Bone marrow (tissue), 2 donors: Measurements from ENCODE around the gene ACTN4.

ENCODE experiments used
- DNase-seq, 2 donors: peaks; one replicate each; lab custom pipeline; 2025; lab: John Stamatoyannopoulos, UW

The ACTN4 gene

DNA sequence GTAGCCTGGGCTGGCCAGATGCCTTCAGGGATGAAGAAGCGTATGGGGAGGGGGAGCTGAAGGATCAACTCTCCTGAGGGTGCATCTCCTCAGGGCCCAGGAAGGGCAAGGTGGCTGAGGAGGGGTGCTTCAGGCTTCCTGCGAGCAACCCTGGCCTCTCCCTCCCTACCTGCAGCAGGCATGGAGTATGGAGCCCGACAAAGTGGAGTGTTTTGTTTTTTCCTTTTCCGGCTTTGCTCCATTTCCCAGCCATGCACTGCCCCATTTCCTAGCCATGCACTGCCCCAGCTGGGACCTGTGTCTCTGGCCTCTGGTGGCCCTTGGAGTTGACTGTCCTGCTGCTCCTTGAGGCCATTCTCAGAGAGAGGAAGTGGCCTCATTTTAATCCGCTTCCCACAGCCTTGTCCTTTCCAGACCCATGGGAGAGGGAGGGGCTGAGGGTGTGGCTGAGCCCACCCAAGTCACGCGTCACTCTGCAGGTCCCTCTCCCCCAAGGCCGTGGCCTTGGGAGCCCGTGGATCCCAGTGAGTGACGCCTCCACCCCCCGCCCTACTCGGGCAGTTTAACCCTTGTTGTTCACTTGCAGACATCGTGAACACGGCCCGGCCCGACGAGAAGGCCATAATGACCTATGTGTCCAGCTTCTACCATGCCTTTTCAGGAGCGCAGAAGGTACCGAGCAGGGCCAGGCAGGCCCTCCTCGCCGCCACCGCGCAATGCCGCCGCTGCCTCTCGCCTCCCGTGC lies 62.4 kb downstream of the ACTN4 start:
- no peak for DNase-seq

DNA sequence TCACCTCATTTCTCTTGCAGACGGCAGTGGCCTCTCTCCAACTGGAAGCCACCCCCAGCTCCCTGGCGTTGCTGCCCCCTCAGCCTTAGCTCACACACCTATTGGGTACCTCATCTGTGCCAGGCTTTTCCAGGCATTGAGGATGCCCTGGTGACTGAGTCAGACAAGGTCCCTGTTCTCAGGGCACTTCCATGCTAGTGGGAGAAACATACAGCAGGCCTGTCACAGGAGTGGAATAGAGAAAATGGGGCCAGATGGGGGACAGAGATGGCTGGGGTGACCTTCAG lies 62.9 kb downstream of the ACTN4 start:
- DNase-seq: no peak

DNA sequence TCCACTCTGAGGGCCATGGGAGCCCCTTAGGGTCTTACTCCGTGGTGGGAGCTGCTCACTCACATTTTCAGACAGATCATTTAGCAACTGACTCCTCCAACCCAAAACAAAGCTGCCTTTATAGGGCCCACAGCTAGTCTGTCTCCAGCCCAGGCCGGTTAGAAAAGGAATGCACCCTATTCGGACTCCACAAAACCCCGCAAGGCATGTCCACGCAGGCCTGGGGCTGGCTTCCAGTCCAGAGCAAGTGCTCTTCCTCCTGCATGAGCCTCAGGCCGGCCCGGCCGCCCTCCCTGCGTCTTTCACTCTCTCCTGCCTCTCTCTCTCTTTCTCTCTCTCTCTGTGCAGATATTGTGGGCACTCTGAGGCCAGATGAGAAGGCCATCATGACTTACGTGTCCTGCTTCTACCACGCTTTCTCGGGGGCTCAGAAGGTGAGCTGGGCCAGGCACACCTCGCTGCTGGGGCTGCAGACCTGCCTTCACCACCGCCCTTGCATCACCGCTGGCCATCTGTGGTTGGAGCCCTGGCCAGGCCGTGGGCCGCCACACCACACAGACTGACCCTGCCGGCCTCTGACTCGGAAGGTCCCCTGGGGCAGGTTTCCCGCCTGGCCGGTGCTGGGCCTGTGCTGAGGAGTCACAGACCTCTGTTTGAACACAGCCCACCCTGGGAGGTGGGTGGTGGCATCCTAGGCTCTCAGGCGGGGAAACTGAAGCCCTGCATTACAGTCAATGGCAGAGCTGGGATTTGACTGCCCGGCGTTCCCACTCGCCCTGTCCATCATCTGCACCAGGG lies 63.7 kb downstream of the ACTN4 start:
- no peak for DNase-seq

DNA sequence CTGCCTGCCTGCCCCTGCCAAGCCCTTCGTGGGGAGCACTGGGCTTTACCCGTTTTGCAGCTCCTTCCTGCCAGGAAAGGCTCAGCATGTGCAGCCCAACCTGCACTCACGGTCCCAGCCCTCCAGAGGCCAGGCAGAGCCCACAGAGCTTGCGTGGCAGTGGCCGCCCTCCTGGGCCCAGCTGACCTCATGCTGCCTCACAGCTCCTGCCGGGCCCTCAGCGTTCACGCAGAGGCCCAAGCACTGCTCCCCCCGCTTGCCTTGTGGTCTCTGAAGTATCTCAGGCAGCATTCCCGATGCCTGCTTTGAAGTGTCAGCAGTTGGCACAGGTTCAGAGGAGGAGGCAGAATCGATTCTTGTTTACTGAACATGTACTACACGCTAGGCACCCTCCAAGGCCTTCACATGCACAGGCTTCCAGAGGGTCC lies 64.3 kb downstream of the ACTN4 start:
- DNase-seq: no peak

- DNase-seq: no peak
Observed at GRCh38 chr19:38712161-38712748, 64.8 kb downstream of the ACTN4 start.

GRCh38 chr19:38713227-38713649 lies 65.8 kb downstream of the ACTN4 start:
- DNase-seq: no peak

DNA sequence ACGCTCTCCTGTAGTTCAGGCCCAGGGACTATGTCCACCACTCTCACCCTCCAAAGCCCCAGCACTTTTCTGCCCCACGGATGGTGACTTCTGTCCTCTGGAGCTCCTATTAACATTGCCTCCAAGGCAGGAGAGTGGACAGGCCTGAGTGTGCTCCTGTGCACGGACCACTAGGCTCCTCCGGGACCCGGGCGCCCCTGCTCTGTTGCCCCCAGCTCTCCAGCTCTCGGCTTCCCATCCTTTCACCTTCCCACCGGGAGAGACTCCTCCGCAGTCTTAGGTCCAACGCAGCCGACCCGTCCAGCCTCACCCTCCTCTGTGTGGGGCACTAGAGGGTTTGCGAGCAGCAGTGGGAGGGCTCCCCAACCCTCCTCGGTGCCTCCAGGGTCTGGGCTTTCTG lies 66.4 kb downstream of the ACTN4 start:
- no peak for DNase-seq

GRCh38 chr19:38714354-38714778 lies 66.9 kb downstream of the ACTN4 start:
- no peak for DNase-seq

GRCh38 chr19:38715555-38715954 lies 68.1 kb downstream of the ACTN4 start:
- DNase-seq: no peak

- DNase-seq: no peak
Observed at GRCh38 chr19:38717051-38717450, 69.6 kb downstream of the ACTN4 start.

DNA sequence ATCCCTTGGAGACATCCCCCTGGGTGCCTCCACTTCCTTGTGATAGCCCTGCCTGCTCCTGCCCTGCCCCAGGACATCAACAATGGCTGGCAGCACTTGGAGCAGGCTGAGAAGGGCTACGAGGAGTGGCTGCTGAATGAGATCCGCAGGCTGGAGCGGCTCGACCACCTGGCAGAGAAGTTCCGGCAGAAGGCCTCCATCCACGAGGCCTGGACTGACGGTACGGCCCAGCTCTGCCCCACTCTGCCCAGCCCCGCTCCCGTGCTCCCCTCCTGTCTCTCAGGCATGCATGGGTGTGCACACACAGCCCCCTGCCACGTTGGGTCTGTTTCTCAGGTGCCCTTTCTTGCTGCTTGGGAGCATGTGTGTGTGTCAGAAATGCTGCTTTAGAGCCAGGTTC lies 70.4 kb downstream of the ACTN4 start:
- no peak for DNase-seq

DNA sequence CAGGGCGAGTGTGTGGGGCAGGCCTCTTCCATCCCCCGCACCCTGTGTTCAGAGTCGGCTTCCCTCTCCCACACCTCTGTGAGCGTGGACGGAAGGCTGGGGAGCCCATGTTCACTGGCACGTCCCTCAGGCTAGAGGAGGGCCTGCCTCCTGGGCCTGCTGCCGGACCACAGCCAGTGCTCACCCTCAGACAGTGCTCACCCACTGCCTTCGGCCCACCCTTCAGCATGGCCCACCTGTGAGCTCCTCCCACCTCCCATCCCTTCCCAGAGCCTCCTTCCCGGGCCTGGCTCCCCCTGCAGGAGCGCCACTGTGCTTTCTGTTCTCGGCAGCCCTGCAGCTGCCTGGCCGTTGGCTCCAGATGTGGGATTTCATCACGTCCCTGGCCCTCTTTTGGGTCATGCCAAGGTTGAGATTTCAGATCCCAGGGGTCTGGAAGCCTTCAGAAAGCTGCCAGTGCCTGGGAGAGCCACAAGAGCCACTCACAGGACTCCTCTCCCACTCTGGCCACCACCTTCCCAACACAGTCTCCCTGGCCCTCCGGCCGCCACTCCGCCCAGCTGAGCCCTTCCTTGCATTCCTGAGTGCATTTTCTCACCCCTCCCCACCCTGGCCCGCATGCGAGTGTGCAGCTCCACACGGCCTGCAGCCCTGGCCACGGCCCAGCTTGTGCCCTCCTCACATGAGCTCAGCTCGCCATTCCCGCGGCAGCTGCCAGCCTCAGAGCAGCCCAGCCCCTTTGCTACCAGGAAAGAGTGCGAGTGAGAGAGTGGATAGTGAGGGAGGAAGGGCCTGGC lies 71.5 kb downstream of the ACTN4 start:
- DNase-seq: no peak

DNA sequence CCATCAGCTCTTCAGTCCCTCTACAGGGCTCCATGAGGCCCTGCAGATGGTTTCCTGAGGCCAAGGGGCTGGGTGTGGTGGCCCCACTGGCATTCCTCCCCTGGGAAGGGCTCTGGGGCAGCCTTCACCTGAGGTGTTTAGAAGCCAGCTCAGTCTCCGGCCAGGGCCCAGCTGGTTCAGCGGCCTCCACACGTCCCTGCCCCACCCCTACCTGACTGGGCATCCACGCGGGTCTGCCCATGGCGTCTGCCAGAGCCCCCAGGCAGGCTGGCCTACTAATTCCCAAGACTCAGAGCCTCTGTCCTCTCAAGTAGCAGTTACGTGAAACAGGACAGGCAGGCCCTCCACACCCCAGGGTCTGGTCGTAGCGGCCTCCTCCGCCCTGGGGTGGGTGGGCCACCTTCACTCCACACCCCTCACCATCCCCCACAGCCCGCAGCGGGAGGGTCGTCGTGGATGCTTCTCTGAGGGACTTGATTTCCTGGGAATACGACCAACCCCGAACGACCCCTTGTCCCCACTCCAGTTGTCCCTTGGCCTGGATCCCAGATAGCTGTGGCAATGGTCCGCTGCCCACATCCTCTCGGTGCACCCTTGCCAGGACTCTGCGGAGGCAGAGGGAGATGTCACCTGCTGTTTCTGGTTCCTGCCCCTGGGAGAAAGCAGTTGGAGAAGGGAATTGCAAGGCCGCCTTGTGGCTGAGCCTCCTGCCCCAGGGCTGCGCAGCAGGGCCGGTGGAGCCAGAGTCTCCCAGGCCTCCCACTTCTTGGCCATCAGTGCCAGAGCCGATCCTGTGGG lies 72.5 kb downstream of the ACTN4 start:
- no peak for DNase-seq

DNA sequence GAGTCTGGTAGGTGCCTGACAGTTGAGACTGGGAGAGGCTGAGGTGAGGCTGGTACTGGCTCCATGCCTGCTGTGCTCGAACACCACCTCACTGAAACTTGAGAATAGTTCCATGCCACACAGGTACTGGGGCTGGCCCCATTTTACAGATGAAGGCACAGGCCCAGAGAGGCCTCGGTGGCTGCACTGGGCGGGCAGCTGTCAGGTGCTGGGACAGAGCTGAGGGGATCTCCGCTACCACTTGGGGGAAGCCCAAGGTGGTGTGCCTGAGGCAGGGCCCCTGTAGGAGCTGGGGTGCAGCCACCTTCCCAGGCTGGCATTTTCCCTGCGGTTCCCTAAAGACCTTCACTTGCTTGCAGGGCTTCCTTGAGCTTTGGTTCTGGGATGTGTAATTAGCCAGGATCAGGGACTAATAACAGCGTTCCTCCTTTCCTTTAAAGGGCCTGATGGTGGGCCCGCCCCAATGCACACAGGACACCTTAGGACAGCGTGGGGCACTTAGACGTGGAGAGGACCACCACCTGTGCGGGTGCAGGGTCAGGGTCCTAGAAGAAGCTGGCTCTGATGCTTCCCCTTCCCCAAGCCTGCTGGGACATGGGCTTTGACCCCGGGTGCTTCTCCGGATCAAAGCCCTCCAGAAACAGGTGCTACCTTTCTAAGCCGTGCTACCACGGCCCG lies 73.2 kb downstream of the ACTN4 start:
- DNase-seq: no peak

DNA sequence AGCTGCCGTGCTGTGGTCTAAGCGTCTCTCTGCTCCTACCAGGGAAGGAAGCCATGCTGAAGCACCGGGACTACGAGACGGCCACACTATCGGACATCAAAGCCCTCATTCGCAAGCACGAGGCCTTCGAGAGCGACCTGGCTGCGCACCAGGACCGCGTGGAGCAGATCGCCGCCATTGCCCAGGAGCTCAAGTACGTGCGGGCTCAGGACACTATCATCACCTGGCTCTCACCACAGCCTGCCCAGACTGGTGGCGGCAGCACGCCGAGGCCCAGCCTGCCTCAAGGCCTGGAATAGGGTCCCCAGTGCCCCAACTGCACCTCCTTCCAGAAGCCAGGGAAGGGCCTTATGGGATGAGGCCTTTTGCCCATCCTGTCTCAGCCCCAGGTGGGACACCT lies 74.0 kb downstream of the ACTN4 start:
- no peak for DNase-seq

GRCh38 chr19:38721979-38722773 lies 74.7 kb downstream of the ACTN4 start:
- DNase-seq: no peak

DNA sequence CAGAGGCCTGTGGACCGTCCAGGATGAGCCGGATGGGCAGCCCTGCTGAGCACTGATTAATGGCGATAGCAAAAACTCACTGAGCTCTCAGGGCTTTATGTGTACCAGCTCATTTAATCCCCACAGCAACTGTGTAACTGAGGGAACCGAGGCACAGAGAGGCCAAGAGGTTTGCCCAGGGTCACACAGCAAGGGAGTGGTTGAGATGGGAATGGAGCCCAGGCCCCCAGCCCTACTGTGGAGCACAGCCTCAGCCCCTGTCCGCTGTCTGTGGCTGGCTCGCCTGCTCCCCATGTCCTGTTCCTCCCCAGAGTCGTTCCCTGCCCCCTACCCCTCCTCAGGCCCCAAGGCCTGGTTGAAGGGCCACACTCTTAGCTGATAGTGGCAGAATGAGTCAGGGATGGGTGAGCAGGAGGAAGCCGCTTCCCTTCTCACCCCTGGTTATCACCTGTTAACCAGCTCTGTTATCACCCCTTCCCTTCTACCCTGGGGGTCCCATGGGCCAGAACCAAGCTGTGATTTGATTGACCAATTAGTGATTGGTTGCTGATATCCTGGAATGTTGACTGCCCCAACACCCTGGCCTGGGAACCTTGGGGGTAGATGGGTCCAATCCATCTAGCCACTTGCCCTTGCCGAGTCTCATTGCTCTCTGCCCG lies 75.6 kb downstream of the ACTN4 start:
- DNase-seq: no peak

GRCh38 chr19:38723606-38723965 lies 76.1 kb downstream of the ACTN4 start:
- no peak for DNase-seq

GRCh38 chr19:38723990-38724854 lies 76.8 kb downstream of the ACTN4 start:
- DNase-seq: no peak
